DND-41 (cell line): ENCODE measurements around the gene ARID5A.

ENCODE experiments used
- ATAC-seq: fragments of 200-7000 bp; cut with Tn5 transposase; 3 replicates; pipeline ENCODE4 v1.9.1; 2021; ENCODE audit warnings: low read depth; ENCODE audit not compliant: insufficient read depth
- DNase-seq: peaks from one replicate; pipeline ENCODE4 v3.0.0-alpha.2; 2020
- H2AFZ ChIP-seq: 2 replicates; pipeline ENCODE4 v1.6.0; 2012; ENCODE audit warnings: low read depth, low read length
- H3K27ac ChIP-seq: 2 replicates; pipeline ENCODE4 v1.5.1; 2012; ENCODE audit warnings: low read length, inconsistent platforms
- H3K27me3 ChIP-seq: fragments of 200-600 bp; sonication (generic); 2 replicates; pipeline ENCODE4 v1.6.0; 2012; ENCODE audit warnings: low read length, mild to moderate bottlenecking, inconsistent platforms; ENCODE audit not compliant: insufficient read depth, poor library complexity
- H3K36me3 ChIP-seq: 2 replicates; pipeline ENCODE4 v1.5.1; 2012; ENCODE audit warnings: low read length, inconsistent platforms; ENCODE audit not compliant: insufficient read depth
- H3K4me1 ChIP-seq: 2 replicates; pipeline ENCODE4 v1.5.1; 2012; ENCODE audit warnings: mild to moderate bottlenecking, low read length; ENCODE audit not compliant: insufficient read depth
- H3K4me2 ChIP-seq: 2 replicates; pipeline ENCODE4 v1.6.0; 2012; ENCODE audit warnings: mild to moderate bottlenecking, moderate library complexity, low read length, inconsistent platforms; ENCODE audit not compliant: insufficient read depth
- H3K4me3 ChIP-seq, 2 experiments: fragments of 200-600 bp in 1 of 2; shearing (Covaris generic) in 1 of 2; 2 replicates each; pipeline ENCODE4 v1.5.1; 2012 to 2016; ENCODE audit warnings: inconsistent platforms in 2 of 2, low read length in 2 of 2, mild to moderate bottlenecking in 2 of 2, low read depth in 1 of 2, moderate library complexity in 1 of 2
- H3K79me2 ChIP-seq: 2 replicates; pipeline ENCODE4 v1.6.0; 2012; ENCODE audit warnings: low read length, inconsistent platforms; ENCODE audit not compliant: insufficient read depth
- H3K9ac ChIP-seq: 2 replicates; pipeline ENCODE4 v1.6.0; 2012; ENCODE audit warnings: low read depth, mild to moderate bottlenecking, inconsistent platforms, low read length, moderate library complexity
- H3K9me3 ChIP-seq: 2 replicates; pipeline ENCODE4 v1.5.1; 2012; ENCODE audit warnings: low read length, moderate library complexity, mild to moderate bottlenecking, inconsistent platforms; ENCODE audit not compliant: insufficient read depth, severe bottlenecking
- H4K20me1 ChIP-seq: 2 replicates; pipeline ENCODE4 v1.6.0; 2012; ENCODE audit warnings: low read length; ENCODE audit not compliant: insufficient read depth
- CTCF ChIP-seq: IDR thresholded peaks from 2 replicates; pipeline ENCODE4 v1.5.1; 2012; ENCODE audit warnings: borderline replicate concordance, low read length, moderate library complexity, mild to moderate bottlenecking; ENCODE audit not compliant: poor library complexity, severe bottlenecking; ENCODE audit errors: extremely low read depth
- EZH2 ChIP-seq: IDR thresholded peaks from 3 replicates; pipeline ENCODE4 v1.6.1; 2012; ENCODE audit warnings: borderline replicate concordance, low read depth, mild to moderate bottlenecking, moderate library complexity, low read length, inconsistent platforms; ENCODE audit not compliant: severe bottlenecking

The ARID5A gene

GRCh38 chr2:96599941-96600340 is 63.4 kb downstream of the ARID5A start:
- no peak overlapping the region for H3K4me2 ChIP-seq
- DNase-seq (no peak), ATAC-seq (no peak)
- H3K9ac ChIP-seq, result no peak overlapping the region
- H3K27me3 ChIP-seq, result no peaks in the 10 kb centered on the region
- TF ChIP-seq EZH2 (no peak), CTCF (no peak)
- H3K4me3 ChIP-seq, result no peak overlapping the region
- 0 out of 2 replicates have a peak, but pooled peaks cover 2% of the 10 kb centered on the region for H3K79me2 ChIP-seq
- peaks cover 94% of the 10 kb centered on the region for H3K36me3 ChIP-seq
- no peak overlapping the region for H3K27ac ChIP-seq
- peaks cover 3% of the 10 kb centered on the region; the same call in 1 of the 2 replicates for H4K20me1 ChIP-seq
- no peak overlapping the region for H2AFZ ChIP-seq
- no peaks in the 10 kb centered on the region for H3K9me3 ChIP-seq
- H3K4me1 ChIP-seq, result no peaks in the 10 kb centered on the region

GRCh38 chr2:96601382-96602292 is 65.1 kb downstream of the ARID5A start:
- H3K36me3 ChIP-seq, result peaks cover 94% of the 10 kb centered on the region
- peaks cover 2% of the 10 kb centered on the region; the same call in 1 of the 2 replicates for H4K20me1 ChIP-seq
- H3K4me1 ChIP-seq, result no peaks in the 10 kb centered on the region
- H3K27me3 ChIP-seq, result no peaks in the 10 kb centered on the region
- TF ChIP-seq EZH2 (no peak), CTCF (no peak)
- H2AFZ ChIP-seq, result no peak overlapping the region
- DNase-seq (no peak), ATAC-seq (no peak)
- H3K4me3 ChIP-seq, result no peak overlapping the region
- 0 out of 2 replicates have a peak, but pooled peaks cover 2% of the 10 kb centered on the region for H3K79me2 ChIP-seq
- no peaks in the 10 kb centered on the region for H3K9me3 ChIP-seq
- no peak overlapping the region for H3K27ac ChIP-seq
- no peak overlapping the region for H3K4me2 ChIP-seq
- no peak overlapping the region for H3K9ac ChIP-seq
